Measurements from ENCODE around the gene ANKRD34A. TPM values are rescaled to one million over a fixed set of nuclear protein-coding genes. Genes with fewer than 3 reads are reported as not detected.

The ANKRD34A gene
- total and polyA plus RNA-seq, 3 donors from 2014 or later: 0.31 to 0.51 (median 0.43) TPM

DNA sequence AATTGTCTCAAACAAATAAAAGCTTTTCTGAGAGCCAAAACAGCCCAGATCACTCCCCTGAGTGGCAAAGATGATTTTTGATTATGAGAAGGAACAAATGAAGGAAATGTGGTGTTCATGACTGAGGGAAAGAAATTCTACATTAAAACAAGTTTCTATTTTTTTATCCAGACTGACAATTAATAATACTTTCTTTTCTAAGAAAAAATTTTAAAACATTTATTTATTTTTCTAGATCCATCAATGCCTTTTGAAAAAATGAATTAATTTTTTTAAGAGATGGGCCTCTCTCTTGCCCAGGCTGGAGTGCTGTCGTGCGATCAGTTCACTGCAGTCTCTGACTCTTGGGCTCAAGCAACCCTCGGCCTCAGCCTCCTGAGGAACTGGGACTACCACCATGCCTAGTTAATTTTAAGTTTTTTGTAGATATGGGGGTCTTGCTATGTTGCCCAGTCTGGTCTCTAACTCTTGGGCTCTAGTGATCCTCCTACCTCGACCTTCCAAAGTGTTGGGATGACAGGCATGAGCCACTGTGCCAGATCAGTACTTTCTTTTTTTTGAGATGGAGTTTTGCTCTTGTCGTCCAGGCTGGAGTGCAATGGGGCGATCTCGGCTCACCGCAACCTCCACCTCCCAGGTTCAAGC is 43.2 kb upstream of the ANKRD34A start:
- no peak overlapping the region for H3K4me3 ChIP-seq
- no peaks in the 10 kb centered on the region for H3K4me1 ChIP-seq
- no peaks in the 10 kb centered on the region for H3K27me3 ChIP-seq
- TF ChIP-seq CTCF (IDR thresholded peaks at IDR 0.05): peak in 1 of 3 experiments; percentile 6
- no peak for TF ChIP-seq POLR2A (IDR thresholded peaks at IDR 0.05)
- H3K36me3 ChIP-seq (ENCODE audit: low read depth, missing control alignments): no peaks in the 10 kb centered on the region
- peak overlapping the region; percentile 87 to 91 for H3K27ac ChIP-seq
- H3K9me3 ChIP-seq: no peaks in the 10 kb centered on the region
- intact Hi-C loops (cut with DNase I; ENCODE audit: low total_unique reads): no loop called here
- DNase-seq: no peak
- 80 to 86% methylated on average over 8 of the region's 8 CpGs for WGBS, 2 donors

DNA sequence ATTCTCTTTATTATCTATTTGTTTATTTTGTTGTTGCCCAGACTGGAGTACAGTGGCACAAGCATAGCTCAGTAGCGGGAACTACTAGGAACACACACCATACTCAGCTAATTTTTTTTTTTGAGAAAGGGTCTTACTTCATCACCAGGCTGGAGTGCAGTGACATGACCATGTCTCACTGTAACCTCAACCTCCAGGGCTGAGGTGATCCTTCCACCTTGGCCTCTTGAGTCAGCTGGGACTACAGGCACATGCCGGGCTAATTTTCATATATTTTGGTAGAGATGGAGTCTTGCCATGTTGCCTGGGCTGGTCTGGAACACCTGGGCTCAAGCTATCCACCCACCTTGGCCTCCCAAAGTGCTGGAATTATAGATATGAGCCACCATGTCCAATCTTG is 37.3 kb upstream of the ANKRD34A start:
- intact Hi-C loops (cut with DNase I; ENCODE audit: low total_unique reads): no loop called here
- Histone ChIP-seq H3K4me3 (no peak overlapping the region), H3K27me3 (no peaks in the 10 kb centered on the region), H3K27ac (peak overlapping the region in 1 of 2 donors; percentile 3), H3K4me1 (peaks cover 25% of the 10 kb centered on the region), H3K36me3 (ENCODE audit: low read depth, missing control alignments) (no peaks in the 10 kb centered on the region), H3K9me3 (no peaks in the 10 kb centered on the region)
- no peak for DNase-seq
- TF ChIP-seq POLR2A (IDR thresholded peaks at IDR 0.05) (no peak), CTCF (IDR thresholded peaks at IDR 0.05) (no peak)
- WGBS, 2 donors: 98% methylated on average over 2 of the region's 2 CpGs

- Histone ChIP-seq H3K36me3 (ENCODE audit: low read depth, missing control alignments) (no peaks in the 10 kb centered on the region), H3K9me3 (no peaks in the 10 kb centered on the region), H3K4me1 (peaks cover 25% of the 10 kb centered on the region), H3K27me3 (no peaks in the 10 kb centered on the region), H3K27ac (peak overlapping the region; percentile 80 to 98), H3K4me3 (no peak overlapping the region)
- intact Hi-C loops (cut with DNase I; ENCODE audit: low total_unique reads): no loop called here
- TF ChIP-seq POLR2A (IDR thresholded peaks at IDR 0.05): no peak
- TF ChIP-seq CTCF (IDR thresholded peaks at IDR 0.05): no peak
- WGBS, 2 donors: 38 to 39% methylated on average over 5 of the region's 5 CpGs
- DNase-seq: no peak
Measured at GRCh38 chr1:145999321-146000024, 35.1 kb upstream of the ANKRD34A start.

DNA sequence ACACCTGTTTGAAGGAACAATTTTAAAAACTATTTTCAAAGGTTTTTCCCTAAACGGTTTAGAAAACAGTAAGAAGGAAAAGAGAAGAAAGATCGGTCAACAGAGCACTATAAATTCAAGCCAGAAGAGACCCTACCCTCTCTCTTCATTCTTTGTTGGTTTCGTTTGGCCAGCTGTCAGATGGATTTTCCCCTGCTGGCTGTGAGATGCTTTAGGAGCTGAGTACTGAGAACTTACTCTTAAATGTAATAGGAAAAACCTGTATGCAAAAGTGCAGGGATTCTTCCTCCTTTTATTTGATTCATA is 33.3 kb upstream of the ANKRD34A start:
- H3K4me1 ChIP-seq: peaks cover 25% of the 10 kb centered on the region
- TF ChIP-seq POLR2A (IDR thresholded peaks at IDR 0.05): no peak
- TF ChIP-seq CTCF (IDR thresholded peaks at IDR 0.05): no peak

More for the DNA sequence above, 33.3 kb upstream of the ANKRD34A start:
- Histone ChIP-seq H3K36me3 (ENCODE audit: low read depth, missing control alignments) (no peaks in the 10 kb centered on the region), H3K27ac (peak overlapping the region; percentile 95 to 98), H3K27me3 (no peaks in the 10 kb centered on the region), H3K9me3 (no peaks in the 10 kb centered on the region), H3K4me3 (peak overlapping the region; percentile 82 to 91)
- intact Hi-C loops (cut with DNase I; ENCODE audit: low total_unique reads): no loop called here
- DNase-seq: no peak
- 33 to 39% methylated on average over 3 of the region's 3 CpGs for WGBS, 2 donors
